Mesenteric fat pad (tissue), 1 donor: Measurements from ENCODE around the gene LAX1. TPM values are rescaled to one million over a fixed set of nuclear protein-coding genes. Genes with fewer than 3 reads are reported as not detected.

ENCODE experiments used
- DNase-seq: peaks from one replicate; pipeline ENCODE4 v3.0.0-alpha.2; 2020; ENCODE audit warnings: low spot score
- total RNA-seq: library from RNA; stranded (reverse); fragmentation: NEBNext Ultra II Directional; extraction: Animal tissue kit (Norgen Biotek cat#: 25700); gene quantifications from one replicate; pipeline ENCODE4 v1.2.1, GENCODE V29; 2021
- donor health status: DM: yes; HTN: yes; CAD: no.

The LAX1 gene
- total RNA-seq, 1 donor from 2014 or later = 1.3 TPM

- no peak for DNase-seq
Measured at GRCh38 chr1:203807196-203807595, 42.2 kb downstream of the LAX1 start.

GRCh38 chr1:203813581-203814341 lies 48.8 kb downstream of the LAX1 start:
- DNase-seq = no peak

- no peak for DNase-seq
Measured at GRCh38 chr1:203818399-203818798, 53.4 kb downstream of the LAX1 start.

- no peak for DNase-seq
Measured at GRCh38 chr1:203823306-203823705, 58.3 kb downstream of the LAX1 start.

Other genes starting within 250 kb of the LAX1 start
- gene ATP2B4, start 138.4 kb upstream of the LAX1 start, total RNA-seq = 122 TPM
- gene ZBED6, start 30.4 kb downstream of the LAX1 start, total RNA-seq = 44.8 TPM
- gene ZC3H11A, start 30.4 kb downstream of the LAX1 start, total RNA-seq = 59.3 TPM
- 91.5 TPM for gene SNRPE, start 96.4 kb downstream of the LAX1 start, total RNA-seq